ENCODE measurements around the gene TMEM135. TPM values are rescaled to one million over a fixed set of nuclear protein-coding genes. Genes with fewer than 3 reads are reported as not detected.
"Not testable (repeated sequence)": the region's sequence is repeated elsewhere in the genome, so short reads cannot be mapped to it uniquely, and the experiment has no call there.

The TMEM135 gene
- total RNA-seq, 2 donors from 2014 or later: 14.3 to 24.0 TPM

DNA sequence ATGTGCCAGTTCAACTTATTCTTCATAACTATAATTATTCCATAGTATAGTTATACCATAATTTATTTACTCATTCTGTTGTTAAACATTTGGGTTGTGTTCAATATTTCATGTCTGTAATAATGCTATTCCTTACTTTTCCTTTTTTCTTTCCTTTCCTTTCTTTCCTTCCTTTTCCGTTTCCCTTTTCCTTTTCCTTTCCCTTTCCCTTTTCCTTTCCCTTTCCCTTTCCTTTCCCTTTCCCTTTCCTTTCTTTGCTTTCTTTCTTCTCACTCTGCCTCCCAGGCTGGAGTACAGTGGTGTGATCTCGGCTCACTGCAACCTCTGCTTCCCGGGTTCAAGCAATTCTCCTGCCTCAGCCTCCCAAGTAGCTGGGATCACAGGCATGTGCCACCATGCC is 151.2 kb downstream of the TMEM135 start:
- not testable (repeated sequence) for ATAC-seq; H3K27ac Mint-ChIP-seq; DNase-seq (ENCODE audit: low spot score in 2 of 2); H3K36me3 Mint-ChIP-seq; H3K9me3 Mint-ChIP-seq

DNA sequence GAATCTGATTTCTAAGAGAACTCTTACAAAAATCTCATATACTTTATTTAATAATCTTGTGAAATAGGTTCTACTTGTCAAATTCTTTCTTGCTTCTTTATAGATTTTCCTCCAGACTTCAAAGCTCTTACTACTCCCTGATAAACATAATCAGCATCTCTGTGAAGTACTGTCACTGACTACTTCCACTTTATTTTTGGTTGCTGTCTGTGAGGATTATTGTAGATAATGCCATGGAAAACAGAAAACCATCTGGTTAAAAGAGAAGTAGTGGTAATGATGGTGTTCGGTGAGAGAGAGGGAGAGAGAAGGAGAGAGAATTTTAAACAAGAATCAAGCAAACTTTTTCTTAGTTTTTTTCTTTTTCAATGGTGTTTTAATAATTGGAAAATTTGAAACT is 152.3 kb downstream of the TMEM135 start:
- ATAC-seq (no peak), DNase-seq (ENCODE audit: low spot score in 2 of 2) (no peak)
- no peak overlapping the region for H3K27ac Mint-ChIP-seq

DNA sequence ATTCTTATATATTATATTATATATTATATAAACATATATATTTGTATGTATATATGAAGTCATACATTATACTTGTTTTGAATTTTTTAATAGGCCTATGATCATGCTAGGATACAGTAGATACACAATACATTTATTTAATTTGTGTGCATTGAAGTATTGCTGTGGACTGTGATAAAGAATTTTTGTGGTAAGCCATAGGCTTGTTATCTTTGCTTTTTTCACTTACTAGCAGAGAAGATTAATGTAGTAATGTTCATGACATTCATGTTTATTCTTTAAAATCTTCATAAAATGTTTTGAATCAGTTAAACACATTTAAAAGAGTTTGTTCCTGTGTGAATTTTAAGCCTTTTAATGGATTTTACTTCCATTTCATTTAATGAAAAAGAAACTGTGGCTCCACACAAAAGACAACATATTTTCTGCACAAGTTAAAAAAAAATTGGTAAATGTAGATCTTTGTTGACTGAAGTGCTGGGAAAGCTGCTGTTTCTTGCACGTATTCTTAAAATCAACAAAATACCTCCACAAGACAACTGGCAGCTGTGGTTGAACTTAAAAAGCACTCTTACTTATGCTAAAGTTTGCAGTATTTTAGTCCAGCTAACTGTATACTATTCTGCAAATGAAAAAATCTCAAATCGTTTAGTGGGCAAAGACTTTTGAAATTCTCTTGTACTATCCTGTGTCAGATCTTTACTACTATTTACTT is 156.2 kb downstream of the TMEM135 start:
- ATAC-seq: no peak

More for the DNA sequence above, 152.3 kb downstream of the TMEM135 start:
- H3K9me3 Mint-ChIP-seq: no peaks in the 10 kb centered on the region
- no peaks in the 10 kb centered on the region for H3K36me3 Mint-ChIP-seq

DNA sequence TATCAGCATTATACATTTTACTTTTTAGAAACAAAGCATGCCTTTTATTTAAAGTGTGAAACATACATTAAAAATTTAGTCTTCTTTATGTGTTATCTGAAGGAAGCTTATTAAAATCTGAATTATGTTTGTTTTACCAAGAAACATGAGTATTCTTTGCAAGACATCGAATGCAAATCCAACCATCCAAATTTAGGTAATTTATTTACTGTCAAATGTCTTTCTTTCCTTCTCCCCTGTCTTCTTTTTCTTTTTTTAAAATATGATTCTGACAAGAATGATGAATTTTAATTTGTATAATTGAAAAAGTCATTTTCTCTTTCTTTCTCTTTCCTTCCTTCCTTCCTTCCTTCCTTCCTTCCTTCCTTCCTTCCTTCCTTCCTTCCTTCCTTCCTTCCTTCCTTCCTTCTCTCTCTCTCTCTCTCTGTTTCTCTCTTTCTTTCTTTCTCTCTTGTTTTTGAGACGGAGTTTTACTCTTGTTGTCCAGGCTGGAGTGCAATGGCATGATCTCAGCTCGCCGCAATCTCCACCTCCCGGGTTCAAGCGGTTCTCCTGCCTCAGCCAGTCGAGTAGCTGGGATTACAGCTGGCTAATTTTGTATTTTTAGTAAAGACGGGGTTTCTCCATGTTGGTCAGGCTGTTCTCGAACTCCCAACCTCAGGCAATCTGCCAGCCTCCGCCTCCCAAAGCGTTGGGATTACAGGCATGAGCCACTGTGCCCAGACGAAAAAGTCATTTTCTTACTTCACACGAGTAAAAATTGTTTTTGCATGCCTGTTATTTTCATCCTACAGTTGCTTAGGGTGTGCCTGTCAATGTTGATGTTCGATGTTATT is 157.5 kb downstream of the TMEM135 start:
- Mint-ChIP-seq H3K36me3 (no peaks in the 10 kb centered on the region), H3K27ac (no peak overlapping the region), H3K9me3 (no peaks in the 10 kb centered on the region)
- DNase-seq (ENCODE audit: low spot score in 2 of 2): no peak
- ATAC-seq: no peak

More for the DNA sequence above, 156.2 kb downstream of the TMEM135 start:
- Mint-ChIP-seq H3K27ac (no peak overlapping the region), H3K36me3 (no peaks in the 10 kb centered on the region), H3K9me3 (no peaks in the 10 kb centered on the region)
- DNase-seq (ENCODE audit: low spot score in 2 of 2): no peak

DNA sequence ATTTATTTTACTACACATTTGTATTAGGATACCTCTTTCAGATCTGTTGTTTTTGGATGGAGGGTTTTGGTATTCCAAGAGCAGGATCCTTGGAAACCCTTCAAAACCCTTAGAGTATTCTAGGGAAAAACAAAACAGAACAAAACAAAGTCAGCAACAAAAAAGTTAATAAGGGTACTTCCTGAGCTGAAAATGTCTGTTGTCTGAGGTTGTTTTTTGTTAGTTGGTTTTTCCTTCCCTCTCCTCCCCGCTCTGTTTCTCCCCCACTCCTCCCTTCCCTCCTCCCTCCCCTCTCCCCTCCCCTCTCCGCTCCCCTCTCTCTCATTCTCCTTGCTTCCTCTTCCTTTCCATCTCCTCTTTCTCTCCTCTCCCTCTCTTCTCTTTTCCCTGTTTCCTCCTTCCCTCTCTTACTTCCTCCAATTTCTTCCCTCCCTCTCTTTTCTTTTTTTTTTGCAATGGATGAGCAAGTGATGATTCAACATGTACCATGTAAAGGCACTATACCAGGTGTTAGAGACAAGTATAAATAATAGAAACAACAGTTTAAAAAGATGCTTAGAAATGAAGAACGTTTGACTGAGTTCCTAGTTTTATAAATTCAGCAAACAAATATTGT is 160.6 kb downstream of the TMEM135 start:
- Mint-ChIP-seq H3K36me3 (peaks cover 0 to 4% of the 10 kb centered on the region in 2 donors), H3K9me3 (no peaks in the 10 kb centered on the region), H3K27ac (no peak overlapping the region)
- no peak for ATAC-seq
- DNase-seq (ENCODE audit: low spot score in 2 of 2): no peak

DNA sequence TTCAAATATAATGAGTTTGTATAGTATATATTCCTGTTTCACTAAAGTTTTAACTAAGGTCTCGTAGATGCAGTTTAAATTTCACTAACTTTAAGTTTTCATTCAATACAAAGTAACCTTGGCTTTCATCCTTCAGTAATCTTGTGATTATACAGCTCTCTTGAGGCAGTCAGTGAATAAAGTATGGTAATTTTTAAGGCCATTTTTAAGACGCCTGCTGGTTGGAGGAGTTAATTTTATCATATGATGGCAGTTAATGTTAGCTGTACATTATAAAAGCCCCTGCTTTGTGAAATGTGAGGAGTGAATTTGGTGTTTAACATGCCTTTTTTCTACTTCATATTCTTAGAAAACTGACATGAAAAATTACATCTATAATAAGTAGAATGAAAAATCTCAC is 163.6 kb downstream of the TMEM135 start:
- Mint-ChIP-seq H3K36me3 (peaks cover 0 to 4% of the 10 kb centered on the region in 2 donors), H3K27ac (no peak overlapping the region)

DNA sequence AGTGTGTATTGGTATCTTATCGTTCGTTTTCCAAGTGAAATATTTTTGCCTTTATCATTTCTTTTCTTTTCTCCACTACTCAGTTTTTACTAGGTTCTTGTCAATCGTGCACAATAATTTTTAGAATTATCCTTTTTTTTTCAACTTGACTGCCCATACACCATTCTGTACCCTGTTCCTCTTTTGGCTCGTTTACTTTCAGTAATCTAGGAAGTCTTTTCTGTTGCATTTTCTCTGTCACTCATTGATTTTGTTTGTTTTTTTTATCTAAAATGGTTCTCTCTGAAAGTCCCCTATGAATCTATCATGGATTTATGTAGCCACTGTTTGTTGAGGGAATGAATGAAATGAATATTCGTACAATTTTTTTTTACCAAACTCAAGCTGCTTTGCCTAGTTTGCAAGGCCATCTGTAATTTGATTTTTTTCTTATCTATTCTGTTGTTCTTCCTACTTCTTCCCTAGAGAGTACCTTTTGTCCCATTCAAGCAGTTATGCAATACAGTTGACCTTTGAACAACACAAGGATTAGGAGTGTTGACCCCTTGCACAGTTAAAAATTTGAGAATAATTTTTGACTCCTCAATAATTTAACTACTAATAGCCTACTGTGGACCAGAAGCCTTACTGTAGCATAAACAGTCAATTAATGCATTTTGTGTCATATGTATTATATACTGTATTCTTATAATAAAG is 166.3 kb downstream of the TMEM135 start:
- peaks cover 6 to 13% of the 10 kb centered on the region in 2 donors for H3K36me3 Mint-ChIP-seq
- peaks cover 4 to 5% of the 10 kb centered on the region in 2 donors for H3K9me3 Mint-ChIP-seq
- H3K27ac Mint-ChIP-seq: no peak overlapping the region
- ATAC-seq (no peak), DNase-seq (ENCODE audit: low spot score in 2 of 2) (no peak)

More for the DNA sequence above, 163.6 kb downstream of the TMEM135 start:
- ATAC-seq (no peak), DNase-seq (ENCODE audit: low spot score in 2 of 2) (no peak)
- no peaks in the 10 kb centered on the region for H3K9me3 Mint-ChIP-seq

DNA sequence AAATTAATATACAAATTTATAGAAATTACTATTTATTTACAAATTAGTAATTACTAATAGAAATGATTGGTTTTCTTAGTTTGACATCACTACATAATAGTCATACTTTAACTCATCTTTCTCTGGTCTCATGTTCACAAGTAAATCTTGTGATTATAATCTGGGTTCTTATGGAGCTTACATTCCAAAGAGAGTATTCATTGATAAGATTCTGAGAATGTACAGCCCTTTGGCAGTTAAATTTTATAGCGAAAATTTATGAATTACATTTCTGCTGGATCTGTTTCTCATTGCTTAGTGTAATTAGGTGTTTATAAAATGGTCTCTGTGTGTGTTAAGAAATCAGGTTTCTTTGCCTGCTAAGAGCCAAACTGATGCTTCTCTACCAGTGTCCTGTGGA is 175.2 kb downstream of the TMEM135 start:
- Mint-ChIP-seq H3K36me3 (peaks cover 6 to 17% of the 10 kb centered on the region in 2 donors), H3K9me3 (peaks cover 4 to 26% of the 10 kb centered on the region in 2 donors), H3K27ac (no peak overlapping the region)
- no peak for ATAC-seq
- no peak for DNase-seq (ENCODE audit: low spot score in 2 of 2)

DNA sequence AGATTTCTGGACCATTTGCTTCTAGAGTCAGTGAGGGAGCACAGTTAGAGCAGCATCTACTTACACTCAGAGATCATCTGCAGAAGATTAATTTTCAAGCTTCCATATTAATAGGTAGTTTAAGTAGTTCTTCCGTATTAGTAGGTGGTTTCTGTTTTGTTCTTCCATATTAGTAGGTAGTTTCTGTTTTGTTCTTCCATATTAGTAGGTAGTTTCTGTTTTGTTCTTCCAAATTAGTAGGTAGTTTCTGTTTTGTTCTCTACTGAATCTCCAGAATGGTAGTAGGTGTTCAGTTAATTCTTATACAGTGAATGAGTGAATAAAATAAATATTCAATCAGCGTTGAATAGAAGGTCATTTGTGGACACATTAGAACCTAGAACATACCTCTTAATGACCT is 175.7 kb downstream of the TMEM135 start:
- Mint-ChIP-seq H3K9me3 (peaks cover 0 to 22% of the 10 kb centered on the region in 2 donors), H3K36me3 (peaks cover under 1 to 12% of the 10 kb centered on the region in 2 donors), H3K27ac (no peak overlapping the region)
- DNase-seq (ENCODE audit: low spot score in 2 of 2) (no peak), ATAC-seq (peak in 1 of 2 donors; percentile 71)

DNA sequence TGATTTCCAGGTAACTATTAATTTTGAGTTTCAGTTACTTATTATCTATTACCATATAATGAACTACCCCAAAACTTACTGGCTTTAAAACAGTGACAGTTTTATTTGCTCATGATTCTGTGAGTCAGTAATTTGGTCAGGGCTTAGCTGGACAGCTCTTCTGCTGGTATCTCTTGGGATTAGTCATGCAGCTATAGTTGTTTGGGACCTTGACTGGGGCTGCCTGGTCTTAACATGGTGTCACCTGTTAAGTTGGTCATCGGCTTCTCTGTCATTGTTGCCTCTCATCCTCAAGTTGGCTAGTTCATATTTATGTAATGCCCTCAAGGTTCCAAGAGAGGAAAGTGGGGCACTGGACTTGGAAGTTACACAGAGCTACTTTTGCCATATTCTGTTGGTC is 177.5 kb downstream of the TMEM135 start:
- peaks cover 0 to 14% of the 10 kb centered on the region in 2 donors for H3K9me3 Mint-ChIP-seq
- H3K27ac Mint-ChIP-seq: no peak overlapping the region
- ATAC-seq (peak in 1 of 2 donors; percentile 54), DNase-seq (ENCODE audit: low spot score in 2 of 2) (no peak)
- H3K36me3 Mint-ChIP-seq: peaks cover 0 to 12% of the 10 kb centered on the region in 2 donors

DNA sequence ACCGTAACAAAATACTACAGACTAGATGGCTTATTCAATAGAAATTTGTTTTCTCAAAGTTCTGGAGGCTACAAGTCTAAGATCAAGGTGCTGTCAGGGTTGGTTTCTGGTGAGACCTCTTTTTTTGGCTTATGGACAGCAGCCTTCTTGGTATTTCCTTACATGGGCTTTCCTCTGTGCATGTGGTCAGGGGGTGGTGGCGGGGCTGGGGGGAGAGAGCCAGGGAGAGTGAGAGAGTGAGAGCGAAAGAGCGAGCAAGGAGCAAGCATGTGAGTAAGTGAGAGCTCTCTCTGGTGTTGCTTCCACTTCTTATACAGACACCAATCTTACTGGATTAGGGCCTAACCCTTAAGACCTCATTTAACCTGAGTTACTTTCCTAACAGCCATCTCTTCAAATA is 181.5 kb downstream of the TMEM135 start:
- Mint-ChIP-seq H3K27ac (no peak overlapping the region), H3K9me3 (peaks cover 0 to 4% of the 10 kb centered on the region in 2 donors), H3K36me3 (no peaks in the 10 kb centered on the region)
- ATAC-seq (peak in 1 of 2 donors; percentile 34), DNase-seq (ENCODE audit: low spot score in 2 of 2) (no peak)

DNA sequence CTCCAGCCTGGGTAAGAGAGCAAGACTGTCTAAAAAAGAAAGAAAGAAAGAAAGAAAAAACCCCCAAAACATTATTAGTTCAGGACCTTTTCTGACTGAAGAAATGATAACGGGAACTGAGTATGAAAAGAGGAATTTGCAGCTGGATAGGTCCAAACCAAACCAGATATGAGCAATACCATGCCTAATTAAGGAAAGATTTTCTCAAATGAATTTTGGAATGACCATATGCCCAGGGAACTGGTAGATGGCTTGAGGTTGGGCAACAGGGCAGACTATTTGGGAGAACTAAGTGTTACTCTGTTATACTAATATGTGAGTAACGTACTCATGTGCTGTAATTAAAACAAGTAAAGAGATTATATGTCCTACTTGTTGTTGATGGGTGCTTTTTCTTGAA is 186.1 kb downstream of the TMEM135 start:
- no peak overlapping the region for H3K27ac Mint-ChIP-seq
- ATAC-seq (no peak), DNase-seq (ENCODE audit: low spot score in 2 of 2) (no peak)
- H3K36me3 Mint-ChIP-seq: peaks cover 0 to 5% of the 10 kb centered on the region in 2 donors
- peaks cover 4% of the 10 kb centered on the region in 2 donors for H3K9me3 Mint-ChIP-seq

DNA sequence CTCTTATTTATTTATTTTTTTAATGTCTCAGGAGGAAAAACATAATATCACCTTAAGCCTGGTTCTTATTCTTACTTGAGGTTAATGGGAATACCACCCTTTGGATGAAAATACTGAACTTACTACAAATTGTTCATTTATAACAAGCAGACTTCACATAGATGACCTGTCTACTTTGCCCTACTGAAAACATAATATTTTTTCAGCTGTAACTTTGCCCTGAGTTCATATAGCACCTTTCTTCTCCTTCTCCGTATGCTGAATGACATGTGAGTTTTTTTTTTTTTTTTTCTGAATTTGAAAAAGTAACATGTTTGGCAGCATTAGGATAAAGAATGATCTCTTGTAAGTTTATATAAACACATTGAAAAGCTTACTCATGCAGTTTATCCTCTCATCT is 186.8 kb downstream of the TMEM135 start:
- H3K27ac Mint-ChIP-seq: no peak overlapping the region
- peaks cover 4% of the 10 kb centered on the region in 2 donors for H3K9me3 Mint-ChIP-seq
- no peak for DNase-seq (ENCODE audit: low spot score in 2 of 2)
- peaks cover 0 to 5% of the 10 kb centered on the region in 2 donors for H3K36me3 Mint-ChIP-seq
- ATAC-seq: no peak

DNA sequence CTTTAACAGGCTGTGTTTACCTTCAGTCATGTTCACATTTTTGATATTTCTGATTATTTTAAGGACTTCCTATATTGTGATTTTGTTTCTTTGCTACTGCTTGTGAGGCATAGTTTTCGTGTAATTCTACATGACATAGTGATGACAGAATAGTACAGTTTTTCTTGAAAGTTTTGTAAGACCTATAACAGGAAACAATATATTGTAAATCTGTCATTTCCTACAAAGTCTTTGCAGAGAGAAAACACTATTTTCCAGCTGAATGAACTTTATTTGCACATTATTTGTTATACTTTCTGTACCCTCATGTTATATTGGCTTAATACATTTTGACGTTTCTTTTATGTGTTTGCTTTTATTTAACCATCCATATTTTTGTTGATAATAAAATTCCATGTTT is 191.1 kb downstream of the TMEM135 start:
- Mint-ChIP-seq H3K9me3 (peaks cover 22 to 24% of the 10 kb centered on the region in 2 donors), H3K27ac (no peak overlapping the region), H3K36me3 (peaks cover 20 to 25% of the 10 kb centered on the region in 2 donors)
- DNase-seq (ENCODE audit: low spot score in 2 of 2) (no peak), ATAC-seq (no peak)

DNA sequence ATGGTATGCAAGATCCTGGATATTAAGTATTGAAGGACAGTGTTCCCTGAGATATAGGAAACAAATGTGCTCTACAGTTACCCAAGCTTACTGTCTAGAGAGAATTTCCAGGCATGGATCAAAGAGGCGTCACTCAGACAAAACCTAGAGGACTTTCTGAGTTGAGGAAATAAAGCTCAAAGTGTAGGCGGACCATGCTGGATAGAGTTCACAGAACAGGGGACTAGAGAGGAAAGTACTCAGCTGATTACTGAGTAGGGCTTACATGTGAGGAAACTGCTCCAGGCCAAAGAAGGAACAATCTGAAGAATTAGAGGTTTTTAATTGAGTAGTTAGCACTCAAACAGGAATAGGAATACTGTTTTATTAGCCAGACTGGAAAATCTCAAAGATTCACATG is 193.3 kb downstream of the TMEM135 start:
- Mint-ChIP-seq H3K36me3 (peaks cover 20 to 25% of the 10 kb centered on the region in 2 donors), H3K9me3 (peaks cover 22 to 24% of the 10 kb centered on the region in 2 donors), H3K27ac (no peak overlapping the region)
- DNase-seq (ENCODE audit: low spot score in 2 of 2) (no peak), ATAC-seq (no peak)

DNA sequence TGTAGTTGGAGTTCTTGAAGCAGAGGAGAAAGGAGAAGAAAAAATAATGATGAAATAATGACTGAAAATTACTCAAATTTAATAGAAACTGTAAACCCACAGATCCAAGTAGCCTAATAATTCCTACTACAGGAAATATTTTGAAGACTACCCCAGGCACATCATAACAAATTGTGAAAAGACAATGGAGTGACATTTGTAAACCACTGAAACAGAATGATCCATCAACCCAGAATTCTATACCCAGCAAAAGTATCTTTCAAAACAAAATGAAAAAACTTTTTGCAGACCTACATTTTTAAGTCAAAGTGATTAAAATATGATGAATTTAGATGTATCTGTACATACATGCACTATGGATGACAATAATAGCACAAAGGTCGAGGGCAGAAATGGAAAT is 194.6 kb downstream of the TMEM135 start:
- no peak for DNase-seq (ENCODE audit: low spot score in 2 of 2)
- Mint-ChIP-seq H3K27ac (no peak overlapping the region), H3K36me3 (peaks cover 24 to 30% of the 10 kb centered on the region in 2 donors), H3K9me3 (peaks cover 22 to 24% of the 10 kb centered on the region in 2 donors)
- ATAC-seq: no peak

Measured in activated naive CD4-positive, alpha-beta T cell treated with anti-CD3 and anti-CD28 coated beads, Interleukin-2, amount 50 U/mL, for 72 hours (primary cell).